Kidney epithelial cell (primary cell): ENCODE results near the gene RNU6-1. TPM values are rescaled to one million over a fixed set of nuclear protein-coding genes. Genes with fewer than 3 reads are reported as not detected.

Source experiments
- DNase-seq: peaks from one replicate; pipeline ENCODE4 v3.0.0-alpha.2; 2010; ENCODE audit warnings: low read depth
- H3K27me3 ChIP-seq: 2 replicates; pipeline ENCODE4 v1.6.0; 2011; ENCODE audit warnings: low read length; ENCODE audit not compliant: control insufficient read depth, insufficient read depth
- H3K36me3 ChIP-seq: 2 replicates; pipeline ENCODE4 v1.5.1; 2011; ENCODE audit warnings: low read length; ENCODE audit not compliant: control insufficient read depth, insufficient read depth
- H3K4me3 ChIP-seq: 2 replicates; pipeline ENCODE4 v1.5.1; 2011; ENCODE audit warnings: low read depth, mild to moderate bottlenecking, control low read depth, low read length
- CTCF ChIP-seq: IDR thresholded peaks from 2 replicates; pipeline ENCODE4 v1.5.1; 2011; ENCODE audit warnings: mild to moderate bottlenecking, moderate library complexity, low read length, control low read depth, inconsistent platforms; ENCODE audit not compliant: insufficient read depth, poor library complexity, severe bottlenecking
- total RNA-seq: library from RNA; depleted of rRNA; stranded (reverse); fragments of >200 nt; gene quantifications from 2 replicates; pipeline ENCODE4 v1.2.3, GENCODE V29; 2015

The RNU6-1 gene
- total RNA-seq, 1 donor from 2014 or later, result not detected

GRCh38 chr15:67878712-67879206 is 38.9 kb upstream of the RNU6-1 start:
- H3K27me3 ChIP-seq, result no peaks in the 10 kb centered on the region
- no peak for DNase-seq
- no peak for TF ChIP-seq CTCF
- no peaks in the 10 kb centered on the region for H3K36me3 ChIP-seq
- H3K4me3 ChIP-seq, result no peak overlapping the region

- Histone ChIP-seq H3K27me3 (no peaks in the 10 kb centered on the region), H3K4me3 (no peak overlapping the region), H3K36me3 (no peaks in the 10 kb centered on the region)
- TF ChIP-seq CTCF, result no peak
- no peak for DNase-seq
Measured at GRCh38 chr15:67873777-67874176, 33.9 kb upstream of the RNU6-1 start.

GRCh38 chr15:67870868-67871408 is 31.1 kb upstream of the RNU6-1 start:
- no peak for DNase-seq
- no peaks in the 10 kb centered on the region for H3K36me3 ChIP-seq
- no peak for TF ChIP-seq CTCF
- no peaks in the 10 kb centered on the region for H3K27me3 ChIP-seq
- H3K4me3 ChIP-seq, result no peak overlapping the region

- DNase-seq, result no peak
- Histone ChIP-seq H3K4me3 (no peak overlapping the region), H3K36me3 (no peaks in the 10 kb centered on the region), H3K27me3 (no peaks in the 10 kb centered on the region)
- TF ChIP-seq CTCF, result no peak
Measured at GRCh38 chr15:67869701-67870100, 29.9 kb upstream of the RNU6-1 start.

GRCh38 chr15:67865766-67866165 is 25.9 kb upstream of the RNU6-1 start:
- no peak for TF ChIP-seq CTCF
- Histone ChIP-seq H3K4me3 (no peak overlapping the region), H3K27me3 (no peaks in the 10 kb centered on the region), H3K36me3 (no peaks in the 10 kb centered on the region)
- DNase-seq, result no peak

- DNase-seq, result no peak
- no peaks in the 10 kb centered on the region for H3K27me3 ChIP-seq
Measured at GRCh38 chr15:67865331-67865730, 25.5 kb upstream of the RNU6-1 start.

More at GRCh38 chr15:67865331-67865730, 25.5 kb upstream of the RNU6-1 start:
- Histone ChIP-seq H3K36me3 (no peaks in the 10 kb centered on the region), H3K4me3 (no peak overlapping the region)
- no peak for TF ChIP-seq CTCF
